NB4 (cell line): Measurements from ENCODE around the gene SHISA8.

Experiments used
- DNase-seq: peaks from one replicate; pipeline ENCODE4 v3.0.0; 2010; ENCODE audit warnings: low read depth
- H3K4me3 ChIP-seq: one replicate; pipeline ENCODE4 v1.5.1; 2011; ENCODE audit warnings: mild to moderate bottlenecking, low read depth, low read length, moderate library complexity
- CTCF ChIP-seq: IDR thresholded peaks from one replicate; pipeline ENCODE4 v1.5.1; 2012; ENCODE audit warnings: low read depth, low read length
- MAX ChIP-seq: IDR thresholded peaks from 2 replicates; pipeline ENCODE4 v1.6.1; 2011; ENCODE audit warnings: low read depth, low read length
- MYC ChIP-seq: IDR thresholded peaks from 2 replicates; pipeline ENCODE4 v1.6.1; 2011; ENCODE audit warnings: low read depth, low read length
- POLR2A ChIP-seq: IDR thresholded peaks from 2 replicates; pipeline ENCODE4 v1.6.1; 2011; ENCODE audit warnings: mild to moderate bottlenecking; ENCODE audit not compliant: insufficient read length; ENCODE audit errors: extremely low read depth

SHISA8 gene

GRCh38 chr22:41929418-41929810, 14.5 kb upstream of the SHISA8 start:
- DNase-seq = no peak
- TF ChIP-seq MYC = no peak
- no peak for TF ChIP-seq MAX
- no peak for TF ChIP-seq POLR2A
- no peak for TF ChIP-seq CTCF
- no peak overlapping the region for H3K4me3 ChIP-seq

- no peak overlapping the region for H3K4me3 ChIP-seq
- DNase-seq = no peak
- TF ChIP-seq MYC = no peak
- TF ChIP-seq POLR2A = no peak
- TF ChIP-seq CTCF = no peak
- no peak for TF ChIP-seq MAX
These were observed 13.9 kb upstream of the SHISA8 start for GRCh38 chr22:41928593-41929417.

- no peak for DNase-seq
- TF ChIP-seq CTCF (no peak), MYC (no peak), MAX (no peak), POLR2A (no peak)
- H3K4me3 ChIP-seq = no peak overlapping the region
These were observed 12.9 kb upstream of the SHISA8 start for GRCh38 chr22:41927813-41928212.

GRCh38 chr22:41925783-41926460, 11.0 kb upstream of the SHISA8 start:
- TF ChIP-seq CTCF = peak; percentile 47
- TF ChIP-seq POLR2A = no peak
- H3K4me3 ChIP-seq = no peak overlapping the region
- peak; percentile 76 for DNase-seq

GRCh38 chr22:41923595-41924276, 8.9 kb upstream of the SHISA8 start:
- no peak for TF ChIP-seq CTCF
- TF ChIP-seq MYC = no peak
- no peak for TF ChIP-seq MAX
- no peak for TF ChIP-seq POLR2A
- DNase-seq = no peak
- no peak overlapping the region for H3K4me3 ChIP-seq
